ENCODE results near the gene ZNF683. TPM values are rescaled to one million over a fixed set of nuclear protein-coding genes. Genes with fewer than 3 reads are reported as not detected.

The ZNF683 gene
- total and polyA plus RNA-seq, 2 experiments from 2014 or later: not detected

- no peak for TF ChIP-seq REST (IDR thresholded peaks at IDR 0.05; ENCODE audit: unreplicated experiment)
These were observed 50.6 kb downstream of the ZNF683 start (continued) for GRCh38 chr1:26322042-26322331.

GRCh38 chr1:26321315-26322041 is 51.1 kb downstream of the ZNF683 start:
- ATAC-seq: peak; percentile 86
- Mint-ChIP-seq H3K4me1 (peaks cover 19% of the 10 kb centered on the region), H3K4me3 (no peak overlapping the region), H3K27ac (no peak overlapping the region), H3K9me3 (no peaks in the 10 kb centered on the region; the same call in 2 of the 3 replicates), H3K27me3 (ENCODE audit: insufficient read depth, low read depth, poor library complexity) (peaks cover 6% of the 10 kb centered on the region), H3K36me3 (ENCODE audit: low read depth) (peaks cover 32% of the 10 kb centered on the region)
- Histone ChIP-seq H4K20me1 (replicated peaks; ENCODE audit: insufficient read depth) (no peaks in the 10 kb centered on the region), H2AFZ (no peak overlapping the region), H3K27ac (ENCODE audit: low read depth) (no peak overlapping the region), H3K79me2 (replicated peaks; ENCODE audit: insufficient read depth) (no peaks in the 10 kb centered on the region), H3K36me3 (ENCODE audit: insufficient read depth) (peaks cover 8% of the 10 kb centered on the region), H3K9me2 (ENCODE audit: insufficient read depth) (no peaks in the 10 kb centered on the region), H3K4me3 (no peak overlapping the region), H3K4me2 (no peak overlapping the region), H3F3A (replicated peaks; ENCODE audit: low read depth) (peaks cover 7% of the 10 kb centered on the region; the same call in 1 of the 2 replicates), H3K4me1 (ENCODE audit: insufficient read depth) (peaks cover 17% of the 10 kb centered on the region), H3K27me3 (ENCODE audit: insufficient read depth) (no peaks in the 10 kb centered on the region)
- DNase-seq (ENCODE audit: low spot score): peak; percentile 91
- no peak for TF ChIP-seq EZH2 (IDR thresholded peaks at IDR 0.05; ENCODE audit: low read depth, unreplicated experiment)
- peak; percentile 90 to 96 for TF ChIP-seq CTCF (conservative IDR thresholded peaks at IDR 0.05; ENCODE audit: low read depth in 2 of 2)

- ATAC-seq: no peak
- H3K27me3 Mint-ChIP-seq (ENCODE audit: insufficient read depth, low read depth, poor library complexity): peaks cover 9% of the 10 kb centered on the region
- H2AFZ ChIP-seq: no peak overlapping the region
- TF ChIP-seq ETS1 (IDR thresholded peaks at IDR 0.05) (no peak), STAT1 (IDR thresholded peaks at IDR 0.05; ENCODE audit: unreplicated experiment) (no peak), POLR2AphosphoS5 (IDR thresholded peaks at IDR 0.05; ENCODE audit: low read depth) (no peak), EZH2 (IDR thresholded peaks at IDR 0.05; ENCODE audit: low read depth, unreplicated experiment) (no peak), ZNF114 (CRISPR knock-in tag; IDR thresholded peaks at IDR 0.05) (no peak), NANOG (IDR thresholded peaks at IDR 0.05; ENCODE audit: borderline replicate concordance) (no peak), EZH2phosphoT487 (IDR thresholded peaks at IDR 0.05; ENCODE audit: unreplicated experiment) (no peak), REST (IDR thresholded peaks at IDR 0.05; ENCODE audit: unreplicated experiment) (no peak), CREB1 (CRISPR knock-in tag; IDR thresholded peaks at IDR 0.05; ENCODE audit: low read depth) (no peak)
These were observed 51.7 kb downstream of the ZNF683 start for GRCh38 chr1:26320896-26321295.

More at GRCh38 chr1:26320896-26321295, 51.7 kb downstream of the ZNF683 start:
- Histone ChIP-seq H3K79me2 (replicated peaks; ENCODE audit: insufficient read depth) (no peaks in the 10 kb centered on the region), H3F3A (replicated peaks; ENCODE audit: low read depth) (peaks cover 7% of the 10 kb centered on the region; the same call in 1 of the 2 replicates), H3K4me2 (no peak overlapping the region), H4K20me1 (replicated peaks; ENCODE audit: insufficient read depth) (no peaks in the 10 kb centered on the region), H3K9me2 (ENCODE audit: insufficient read depth) (no peaks in the 10 kb centered on the region), H3K4me1 (ENCODE audit: insufficient read depth) (peaks cover 20% of the 10 kb centered on the region), H3K27ac (ENCODE audit: low read depth) (no peak overlapping the region), H3K4me3 (no peak overlapping the region), H3K36me3 (ENCODE audit: insufficient read depth) (peaks cover 8% of the 10 kb centered on the region), H3K27me3 (ENCODE audit: insufficient read depth) (no peaks in the 10 kb centered on the region)
- Mint-ChIP-seq H3K9me3 (no peaks in the 10 kb centered on the region; the same call in 2 of the 3 replicates), H3K4me3 (no peak overlapping the region), H3K27ac (no peak overlapping the region), H3K4me1 (peaks cover 24% of the 10 kb centered on the region), H3K36me3 (ENCODE audit: low read depth) (peaks cover 32% of the 10 kb centered on the region)
- no peak for DNase-seq (ENCODE audit: low spot score)
